H1 (cell line): ENCODE data around the gene GCNA. TPM values are rescaled to one million over a fixed set of nuclear protein-coding genes. Genes with fewer than 3 reads are reported as not detected.

Experiments
- CTCF ChIA-PET: fragments of 300-600 bp; sonication (Branson Sonifier 250); formaldehyde crosslinking; loops from one replicate; lab custom pipeline; 2021; ENCODE audit not compliant: partially characterized antibody; lab: Charles Lee
- POLR2A ChIA-PET: fragments of 300-600 bp; sonication (Branson Sonifier 250); formaldehyde crosslinking; loops from one replicate; lab custom pipeline; 2021; ENCODE audit warnings: inconsistent platforms; ENCODE audit not compliant: partially characterized antibody; lab: Charles Lee
- DNase-seq, 2 experiments: peaks; one replicate each; pipeline versions ENCODE4 v3.0.0 to v3.0.0-alpha.2; 2010 to 2022; ENCODE audit warnings: low spot score in 2 of 2, low read depth in 1 of 2, mixed read lengths in 1 of 2
- FAIRE-seq: peaks from 2 replicates; lab custom pipeline; 2011; peaks lifted over from hg19 to GRCh38; lab: Jason Lieb, UNC
- H2AFZ ChIP-seq: 2 replicates; pipeline ENCODE4 v1.8.1; 2012; ENCODE audit warnings: low read length, inconsistent platforms
- H2AK5ac ChIP-seq: 2 replicates; pipeline ENCODE4 v1.6.1; 2013; ENCODE audit warnings: low read depth, low read length
- H2BK120ac ChIP-seq: replicated peaks from 2 replicates; pipeline ENCODE3; 2013; ENCODE audit warnings: low read depth, low read length, inconsistent platforms
- H2BK12ac ChIP-seq: 2 replicates; pipeline ENCODE4 v1.6.1; 2013; ENCODE audit warnings: low read depth, low read length
- H2BK15ac ChIP-seq: 2 replicates; pipeline ENCODE4 v1.6.1; 2013; ENCODE audit warnings: low read length
- H2BK20ac ChIP-seq: 2 replicates; pipeline ENCODE4 v1.6.1; 2013; ENCODE audit warnings: low read length
- H2BK5ac ChIP-seq: 2 replicates; pipeline ENCODE4 v1.6.1; 2013; ENCODE audit warnings: low read depth, low read length
- H3K14ac ChIP-seq: 2 replicates; pipeline ENCODE4 v1.6.1; 2013; ENCODE audit warnings: inconsistent platforms; ENCODE audit not compliant: insufficient read length
- H3K18ac ChIP-seq: 2 replicates; pipeline ENCODE4 v1.6.1; 2013; ENCODE audit warnings: low read length; ENCODE audit errors: extremely low read depth
- H3K23ac ChIP-seq: 2 replicates; pipeline ENCODE4 v1.6.1; 2013; ENCODE audit warnings: inconsistent platforms; ENCODE audit not compliant: insufficient read length
- H3K23me2 ChIP-seq: 2 replicates; pipeline ENCODE4 v1.6.1; 2013; ENCODE audit warnings: low read depth, low read length
- H3K27ac ChIP-seq: 2 replicates; pipeline ENCODE4 v1.6.1; 2011; ENCODE audit warnings: low read depth, low read length, inconsistent platforms
- H3K27me3 ChIP-seq, 4 experiments: replicated peaks in 1 of 4; 1 replicate in 1 of 4; 2 replicates in 3 of 4; pipeline versions ENCODE4 v1.6.1 to v1.8.1; 2011 to 2013; ENCODE audit warnings: low read length in 3 of 4, mild to moderate bottlenecking in 3 of 4, inconsistent platforms in 2 of 4, mixed read lengths in 2 of 4, moderate library complexity in 1 of 4; ENCODE audit not compliant: control insufficient read depth in 3 of 4, insufficient read depth in 3 of 4; ENCODE audit errors: extremely low read depth in 1 of 4
- H3K36me3 ChIP-seq, 4 experiments: 2 replicates each; pipeline versions ENCODE4 v1.6.1 to v1.8.1; 2011 to 2013; ENCODE audit warnings: mild to moderate bottlenecking in 4 of 4, low read length in 3 of 4, moderate library complexity in 2 of 4, control low read depth in 1 of 4, inconsistent platforms in 1 of 4; ENCODE audit not compliant: insufficient read depth in 4 of 4, control insufficient read depth in 2 of 4
- H3K4ac ChIP-seq: replicated peaks from 2 replicates; pipeline ENCODE3; 2013; ENCODE audit warnings: low read length, low read depth, mixed read lengths, inconsistent platforms; ENCODE audit not compliant: insufficient read length
- H3K4me1 ChIP-seq, 4 experiments: replicated peaks in 1 of 4; 1 replicate in 1 of 4; 2 replicates in 3 of 4; pipeline versions ENCODE4 v1.6.1 to v1.8.1; 2011 to 2013; ENCODE audit warnings: low read length in 3 of 4, inconsistent platforms in 2 of 4, mixed read lengths in 1 of 4; ENCODE audit not compliant: insufficient read depth in 4 of 4, control insufficient read depth in 3 of 4
- H3K4me2 ChIP-seq, 2 experiments: 2 replicates each; pipeline versions ENCODE4 v1.6.1 to v1.8.1; 2011 to 2013; ENCODE audit warnings: low read depth in 2 of 2, low read length in 2 of 2, control low read depth in 1 of 2, inconsistent platforms in 1 of 2, mild to moderate bottlenecking in 1 of 2; ENCODE audit not compliant: insufficient read depth in 1 of 2
- H3K4me3 ChIP-seq, 4 experiments: fragments of 200-600, 300-600 bp in 1 of 4; sonication (generic), shearing (Covaris generic), sonication (Bioruptor Twin) in 1 of 4; 2 replicates each; pipeline versions ENCODE4 v1.5.1 to v1.8.1; 2011 to 2016; ENCODE audit warnings: low read length in 4 of 4, low read depth in 3 of 4, control low read depth in 2 of 4, inconsistent platforms in 2 of 4, mild to moderate bottlenecking in 2 of 4, mixed read lengths in 1 of 4, moderate library complexity in 1 of 4; ENCODE audit not compliant: insufficient read depth in 2 of 4; ENCODE audit errors: extremely low read depth in 1 of 4
- H3K56ac ChIP-seq: replicated peaks from 2 replicates; pipeline ENCODE3; 2013; ENCODE audit warnings: low read depth, mild to moderate bottlenecking, mixed read lengths, low read length, inconsistent platforms; ENCODE audit not compliant: insufficient read length
- H3K79me1 ChIP-seq: 2 replicates; pipeline ENCODE4 v1.6.1; 2013; ENCODE audit warnings: low read depth, low read length, control low read depth
- H3K79me2 ChIP-seq, 2 experiments: 2 replicates each; pipeline versions ENCODE4 v1.6.1 to v1.8.1; 2012 to 2013; ENCODE audit warnings: low read length in 2 of 2, mild to moderate bottlenecking in 2 of 2, inconsistent platforms in 1 of 2; ENCODE audit not compliant: insufficient read depth in 2 of 2, control insufficient read depth in 1 of 2
- H3K9ac ChIP-seq, 4 experiments: replicated peaks in 1 of 4; 1 replicate in 1 of 4; 2 replicates in 3 of 4; pipeline versions ENCODE4 v1.6.1 to v1.8.1; 2011 to 2013; ENCODE audit warnings: low read depth in 3 of 4, low read length in 3 of 4, control low read depth in 2 of 4, mild to moderate bottlenecking in 2 of 4, moderate library complexity in 2 of 4, inconsistent platforms in 1 of 4; ENCODE audit errors: extremely low read depth in 1 of 4
- H3K9me3 ChIP-seq, 2 experiments: 2 replicates each; pipeline versions ENCODE4 v1.6.1 to v1.8.1; 2012 to 2013; ENCODE audit warnings: mild to moderate bottlenecking in 2 of 2, moderate library complexity in 2 of 2, control low read depth in 1 of 2, inconsistent platforms in 1 of 2, low read depth in 1 of 2, low read length in 1 of 2, mixed read lengths in 1 of 2; ENCODE audit not compliant: insufficient read depth in 2 of 2
- H4K20me1 ChIP-seq, 2 experiments: replicated peaks in 1 of 2; 2 replicates each; pipeline versions ENCODE3 to v1.8.1; 2011 to 2013; ENCODE audit warnings: inconsistent platforms in 2 of 2, low read length in 2 of 2, mild to moderate bottlenecking in 1 of 2; ENCODE audit not compliant: insufficient read depth in 2 of 2, control insufficient read depth in 1 of 2
- H4K5ac ChIP-seq: 2 replicates; pipeline ENCODE4 v1.6.1; 2013; ENCODE audit warnings: low read length, low read depth, mixed read lengths, inconsistent platforms; ENCODE audit not compliant: insufficient read length
- H4K8ac ChIP-seq: 2 replicates; pipeline ENCODE4 v1.8.0; 2013; ENCODE audit warnings: mild to moderate bottlenecking, moderate library complexity, low read length, inconsistent platforms; ENCODE audit not compliant: insufficient read depth; ENCODE audit errors: extremely low read depth
- H4K91ac ChIP-seq: replicated peaks from 2 replicates; pipeline ENCODE3; 2013; ENCODE audit warnings: low read length, mixed read lengths, inconsistent platforms; ENCODE audit not compliant: insufficient read length
- JUND ChIP-seq: IDR thresholded peaks from 2 replicates; pipeline ENCODE4 v1.6.1; 2011; ENCODE audit warnings: mild to moderate bottlenecking, improper control_type of control experiment, low read length
- KDM5A ChIP-seq: fragments of 200-600 bp; IDR thresholded peaks from 2 replicates; pipeline ENCODE4 v1.7.1; 2012; ENCODE audit warnings: mild to moderate bottlenecking, low read length, inconsistent platforms, mixed read lengths
- POU5F1 ChIP-seq: IDR thresholded peaks from 2 replicates; pipeline ENCODE4 v1.6.1; 2011; ENCODE audit warnings: low read depth, mild to moderate bottlenecking, low read length, moderate library complexity
- RFX5 ChIP-seq: IDR thresholded peaks from 2 replicates; pipeline ENCODE4 v1.6.1; 2011; ENCODE audit warnings: low read depth, low read length, improper control_type of control experiment, borderline replicate concordance
- SIX5 ChIP-seq: IDR thresholded peaks from 2 replicates; pipeline ENCODE4 v1.6.1; 2011; ENCODE audit warnings: mild to moderate bottlenecking, low read depth, low read length
- SP4 ChIP-seq: IDR thresholded peaks from 2 replicates; pipeline ENCODE4 v1.6.1; 2012; ENCODE audit warnings: low read length, inconsistent platforms
- SRF ChIP-seq: IDR thresholded peaks from 2 replicates; pipeline ENCODE4 v1.6.1; 2011; ENCODE audit warnings: mild to moderate bottlenecking, low read depth, low read length, moderate library complexity
- WGBS, 2 experiments: shearing (Covaris generic) in 1 of 2; methylation state at CpG; one replicate each; pipeline versions ENCODE4 v1.1.6 to v1.1.7; 2013 to 2015; ENCODE audit warnings: low lambda C conversion rate in 2 of 2, mixed read lengths in 2 of 2, inconsistent platforms in 1 of 2, low coverage in 1 of 2, missing lambda C conversion rate in 1 of 2; ENCODE audit not compliant: insufficient replicate concordance in 2 of 2, insufficient coverage in 1 of 2, insufficient read length in 1 of 2; ENCODE audit errors: extremely low coverage in 1 of 2, missing lambda C conversion rate in 1 of 2; 5-methylcytosine and 5-hydroxymethylcytosine counted together
- polyA plus RNA-seq, 7 experiments: library from polyadenylated mRNA; depleted of rRNA in 3 of 7; stranded (reverse) in 5 of 7; unstranded in 2 of 7; fragments of >200 nt in 5 of 7; fragments of 200-250 nt in 2 of 7; gene quantifications; 1 replicate in 5 of 7; 2 replicates in 1 of 7; 4 replicates in 1 of 7; pipeline versions ENCODE4 v1.2.1 to v1.2.3, GENCODE V29; 2011 to 2013; ENCODE audit warnings: missing spikeins in 2 of 7, mixed read lengths in 2 of 7
- total RNA-seq: library from RNA; stranded (reverse); fragmentation: NEBNext Ultra II Directional; extraction: Animal tissue kit (Norgen Biotek cat#: 25700); gene quantifications from 2 replicates; pipeline ENCODE4 v1.2.1, GENCODE V29; 2021

The GCNA gene
- total and polyA plus RNA-seq, 2 of the 8 experiments (the other 6 are each of a cell fraction or from before 2014, with no cell fraction given) = 0.41 to 0.95 TPM

- FAIRE-seq = no peak
- POLR2A ChIA-PET = interaction anchor here (0.5 to 4.4 kb wide), 9 partner anchors 9 to 169 kb away, joined by 3 to 60 read pairs (median 4); partner anchors contain the start of gene TAF1
- TF ChIP-seq SIX5 (no peak), SP4 (no peak), KDM5A (no peak), JUND (no peak), RFX5 (no peak), SRF (no peak), POU5F1 (no peak)
Observed at GRCh38 chrX:71534773-71535544, 43.3 kb upstream of the GCNA start.

More at GRCh38 chrX:71534773-71535544, 43.3 kb upstream of the GCNA start:
- H3K4ac ChIP-seq = no peak overlapping the region
- no peak overlapping the region for H2AFZ ChIP-seq
- H3K4me2 ChIP-seq = peak overlapping the region; percentile 74 to 94
- CTCF ChIA-PET = interaction anchor here (0.6 to 0.8 kb wide), 2 partner anchors 9 to 1438 kb away, joined by 3 to 4 read pairs; no protein-coding TSS in a partner anchor
- peaks cover 3% of the 10 kb centered on the region for H3K23me2 ChIP-seq
- H3K4me1 ChIP-seq = peaks cover 0 to 4% (median 2%) of the 10 kb centered on the region in 4 experiments; a peak in 3 of 7 replicates
- H3K4me3 ChIP-seq = peak overlapping the region; percentile 65 to 99 (median 95)
- no peak overlapping the region for H4K91ac ChIP-seq
- H3K27me3 ChIP-seq = no peaks in the 10 kb centered on the region
- no peak overlapping the region for H2AK5ac ChIP-seq
- no peak overlapping the region for H3K23ac ChIP-seq
- no peaks in the 10 kb centered on the region for H3K9me3 ChIP-seq
- H4K5ac ChIP-seq = no peak overlapping the region
- H3K18ac ChIP-seq = no peak overlapping the region
- WGBS, 2 experiments = 6% methylated on average over 9 of the region's 9 CpGs; no CpG with 5 or more reads in 1 of the 2 experiments
- H2BK120ac ChIP-seq = no peak overlapping the region
- H3K14ac ChIP-seq = no peak overlapping the region
- H3K9ac ChIP-seq = peak overlapping the region in 3 of 4 experiments; percentile 49 to 97 (median 61); a peak in 3 of 7 replicates
- H3K56ac ChIP-seq = no peak overlapping the region
- H2BK15ac ChIP-seq = no peak overlapping the region
- no peak for DNase-seq
- peaks cover 40 to 71% of the 10 kb centered on the region in 2 experiments for H3K79me2 ChIP-seq
- H3K36me3 ChIP-seq = peaks cover 0 to 27% (median 2%) of the 10 kb centered on the region in 4 experiments; a peak in 2 of 8 replicates
- no peak overlapping the region for H3K27ac ChIP-seq
- H4K8ac ChIP-seq = no peak overlapping the region
- no peak overlapping the region for H2BK5ac ChIP-seq
- no peak overlapping the region for H2BK12ac ChIP-seq
- peaks cover 15 to 16% of the 10 kb centered on the region in 2 experiments for H4K20me1 ChIP-seq
- no peak overlapping the region for H2BK20ac ChIP-seq
- H3K79me1 ChIP-seq = no peaks in the 10 kb centered on the region
